ENCODE data around the gene RPTOR.

- no peak for TF ChIP-seq ATF2 (tag by site-specific recombination; IDR thresholded peaks at IDR 0.05; ENCODE audit: low read depth)
- no peak for TF ChIP-seq ZSCAN5A (tag by site-specific recombination; IDR thresholded peaks at IDR 0.05)
- no peak for TF ChIP-seq CTCF (tag by site-specific recombination; IDR thresholded peaks at IDR 0.05)
- no peak for TF ChIP-seq ZNF398 (tag by site-specific recombination; IDR thresholded peaks at IDR 0.05)
- no peak for TF ChIP-seq ZNF747 (tag by site-specific recombination; IDR thresholded peaks at IDR 0.05)
- no peak for TF ChIP-seq ZNF837 (tag by site-specific recombination; IDR thresholded peaks at IDR 0.05)
- no peak for TF ChIP-seq TCF7L2 (IDR thresholded peaks at IDR 0.05; ENCODE audit: borderline replicate concordance, low read depth, low read length)
Observed at GRCh38 chr17:80890921-80891396, 346.3 kb downstream of the RPTOR start.
